HPDE6-E6E7 (cell line): ENCODE measurements around the gene KRTAP21-2.
"Not testable (repeated sequence)": the region's sequence is repeated elsewhere in the genome, so short reads cannot be mapped to it uniquely, and the experiment has no call there.

ENCODE experiments used
- DNase-seq: peaks from one replicate; pipeline ENCODE4 v3.0.0; 2011; ENCODE audit warnings: missing footprints; ENCODE audit errors: extremely low spot score

Gene KRTAP21-2

DNA sequence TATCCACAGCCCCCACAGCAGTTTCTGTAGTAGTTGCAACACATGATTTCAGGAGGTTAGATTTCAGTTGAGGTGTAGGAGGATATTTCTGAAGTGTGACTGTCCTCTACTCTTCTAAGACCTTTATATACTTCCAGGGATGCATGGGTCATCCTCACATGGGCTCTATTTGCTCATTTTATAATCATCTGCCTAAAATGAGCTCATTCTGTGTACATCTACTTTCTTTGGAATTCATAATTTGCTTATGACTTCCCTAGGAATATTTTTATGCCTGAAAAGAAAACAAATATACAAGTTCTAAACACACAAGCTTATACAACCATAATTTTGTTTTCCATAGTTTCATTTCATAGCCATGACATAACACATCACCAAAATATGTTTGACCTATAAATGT, at the start of gene KRTAP21-2:
Gene KRTAP21-2, minus strand, starts transcription at position 101 of the 400 bp plus-strand sequence. Its CDS starts 57 bp downstream, at position 44.
- DNase-seq, result no peak

DNA sequence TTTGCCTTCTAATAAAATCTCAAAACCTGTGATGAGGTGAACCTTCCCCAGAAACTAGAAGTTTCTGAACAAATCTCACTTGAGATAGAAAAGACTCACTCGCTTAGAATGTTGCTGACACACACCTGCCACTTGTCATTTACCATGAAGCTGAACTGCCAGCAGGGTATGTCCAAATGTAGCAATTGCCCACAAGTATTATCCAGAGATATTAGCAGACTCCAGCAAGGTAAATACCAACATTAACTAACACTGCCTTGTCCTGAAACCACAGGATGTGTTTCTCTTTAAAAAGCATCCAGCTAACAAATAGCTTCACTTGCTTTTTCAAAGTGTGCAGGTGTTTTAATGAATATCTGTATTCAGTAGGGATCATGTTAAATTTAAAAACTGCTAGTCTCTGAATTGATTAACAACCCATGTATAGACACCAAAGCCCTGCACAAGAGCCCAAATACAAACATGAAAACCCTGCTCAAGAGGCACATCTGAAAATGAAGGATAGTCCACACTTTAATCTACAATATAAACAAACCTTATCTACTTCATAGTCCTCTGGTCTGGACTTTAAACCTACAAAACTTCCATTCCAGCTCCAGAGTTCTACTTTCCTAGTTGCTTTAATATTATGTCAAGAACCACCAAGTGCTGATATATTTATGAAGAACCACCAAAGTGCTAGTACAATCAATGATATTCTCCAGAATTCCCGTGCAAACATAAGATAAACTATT, 46.7 kb upstream of the KRTAP21-2 start:
- DNase-seq, result no peak

DNA sequence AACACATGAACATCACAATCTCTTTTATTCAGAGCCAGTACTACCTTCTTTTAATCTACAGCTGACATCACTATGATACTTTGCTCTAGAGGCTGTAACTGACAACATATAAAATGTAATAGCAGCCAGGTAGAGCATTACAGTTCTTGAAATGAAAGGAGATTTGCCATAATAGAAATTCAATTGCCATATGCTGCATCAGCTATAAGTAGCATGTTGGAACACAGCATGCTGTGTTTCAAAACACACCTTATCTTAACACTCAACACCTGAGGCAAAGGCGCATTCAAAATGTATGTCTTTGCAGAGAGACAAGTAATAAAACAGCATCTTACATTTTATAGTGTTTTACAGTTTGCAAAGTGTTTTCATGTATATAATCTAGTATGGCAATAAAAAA, 32.2 kb upstream of the KRTAP21-2 start:
- no peak for DNase-seq

DNA sequence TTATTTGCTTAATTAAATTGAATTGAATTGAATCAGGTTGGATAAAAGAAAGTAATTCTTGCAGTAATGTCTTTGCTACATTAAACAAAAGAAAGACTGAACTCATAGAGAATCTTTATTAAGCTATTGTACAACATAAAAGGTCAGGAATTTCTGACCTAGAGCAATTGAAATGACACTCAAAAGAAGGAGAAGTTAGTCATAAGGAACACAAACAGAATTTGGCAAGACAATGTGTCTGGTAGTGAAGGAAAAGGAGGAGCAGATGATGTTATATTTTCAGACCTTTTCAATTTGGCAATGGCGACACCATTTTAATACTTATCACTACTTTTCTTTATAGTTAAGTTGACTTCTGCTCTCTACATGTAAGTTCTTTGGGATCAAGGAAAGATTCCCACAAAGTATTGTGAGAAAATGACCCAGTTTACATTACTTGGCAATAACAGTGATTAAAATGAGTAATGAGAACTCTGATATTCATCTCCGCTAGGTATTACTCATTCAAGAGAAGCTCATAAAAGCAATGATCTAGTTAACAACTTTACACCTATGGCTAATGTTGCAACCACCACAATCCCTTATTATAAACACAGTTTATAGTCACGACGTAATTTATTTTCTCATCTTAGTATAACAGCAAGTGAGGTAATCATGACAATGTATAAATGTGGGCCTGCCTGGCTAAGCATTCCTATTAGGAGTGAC, 22.8 kb upstream of the KRTAP21-2 start:
- no peak for DNase-seq

DNA sequence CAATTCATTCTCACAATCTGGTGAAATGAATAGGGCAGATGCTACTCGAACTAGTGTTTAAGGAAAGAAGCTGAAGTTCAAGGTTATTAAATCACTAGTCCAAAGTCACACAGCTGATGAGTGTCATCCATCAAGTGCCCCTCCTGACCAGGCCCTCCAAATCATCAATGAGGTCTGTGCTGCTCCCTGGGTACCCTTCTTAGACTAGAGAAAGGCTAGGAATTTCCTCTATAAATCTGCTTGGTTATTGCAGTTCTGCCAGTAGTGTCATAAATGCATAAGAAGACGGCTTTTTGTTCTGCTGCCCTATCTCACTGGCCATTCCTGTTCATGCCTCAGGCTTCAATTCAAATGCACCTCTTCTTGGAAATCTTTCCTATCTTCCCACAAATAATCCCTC, 13.7 kb upstream of the KRTAP21-2 start:
- no peak for DNase-seq

DNA sequence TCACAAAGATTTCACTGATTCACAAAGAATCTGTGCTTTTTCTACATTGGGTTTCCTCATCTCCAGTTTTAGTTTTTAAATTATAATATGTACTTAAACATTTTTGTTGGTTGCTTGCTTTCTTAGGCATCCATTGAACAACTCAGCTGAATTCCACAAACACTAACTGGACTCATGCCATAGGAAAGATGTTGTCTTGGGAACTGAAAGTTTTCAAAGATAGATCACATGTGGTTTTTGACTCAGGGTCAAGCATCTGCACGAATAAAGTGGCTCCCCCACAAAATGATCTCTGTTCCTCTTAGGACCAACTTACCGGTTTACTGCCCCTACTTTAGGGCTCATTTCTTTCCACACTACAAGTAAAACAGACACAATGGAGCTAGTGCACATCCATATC, 11.2 kb upstream of the KRTAP21-2 start:
- DNase-seq, result no peak

DNA sequence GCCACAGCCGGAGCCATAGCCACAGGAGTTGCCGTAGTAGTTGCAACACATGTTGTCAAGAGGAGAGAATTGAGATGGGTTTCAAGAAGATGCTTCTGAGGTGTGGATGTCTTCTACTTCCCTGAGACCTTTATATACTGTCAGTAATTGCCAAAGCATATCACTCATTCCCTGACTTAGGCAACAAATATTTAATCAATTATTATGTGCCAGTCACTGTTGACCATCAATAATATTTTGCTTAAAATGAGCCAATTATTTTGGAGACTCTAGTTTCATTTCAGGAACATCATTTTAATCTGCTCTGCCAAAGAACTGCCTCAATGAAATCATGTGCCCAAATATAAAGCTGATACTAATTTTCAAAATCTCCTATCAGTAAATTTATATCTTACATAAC, 8.3 kb upstream of the KRTAP21-2 start, which contains the start of gene KRTAP21-1:
Gene KRTAP21-1, minus strand, starts transcription at position 101 of the 400 bp plus-strand sequence. Its CDS starts 50 bp downstream, at position 51.
- not testable (repeated sequence) for DNase-seq

DNA sequence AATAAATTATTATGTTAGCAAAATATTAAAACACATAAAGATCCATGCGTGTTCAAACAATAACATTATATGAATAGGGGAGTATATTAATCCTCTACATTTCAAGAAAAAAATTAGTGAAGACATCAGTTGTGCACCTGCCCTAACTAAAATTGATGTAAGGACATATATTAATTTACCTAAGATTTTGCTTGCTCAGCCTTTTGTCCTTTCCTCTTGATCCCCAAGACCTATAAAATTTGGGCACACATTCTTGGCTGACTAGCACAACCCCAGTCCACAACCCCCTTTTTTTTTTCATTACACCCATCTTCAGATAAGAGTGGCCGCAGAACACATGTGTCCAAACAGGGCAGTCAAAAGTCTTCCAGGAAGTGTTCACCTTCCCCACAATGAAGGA, 6.6 kb downstream of the KRTAP21-2 start:
- no peak for DNase-seq

DNA sequence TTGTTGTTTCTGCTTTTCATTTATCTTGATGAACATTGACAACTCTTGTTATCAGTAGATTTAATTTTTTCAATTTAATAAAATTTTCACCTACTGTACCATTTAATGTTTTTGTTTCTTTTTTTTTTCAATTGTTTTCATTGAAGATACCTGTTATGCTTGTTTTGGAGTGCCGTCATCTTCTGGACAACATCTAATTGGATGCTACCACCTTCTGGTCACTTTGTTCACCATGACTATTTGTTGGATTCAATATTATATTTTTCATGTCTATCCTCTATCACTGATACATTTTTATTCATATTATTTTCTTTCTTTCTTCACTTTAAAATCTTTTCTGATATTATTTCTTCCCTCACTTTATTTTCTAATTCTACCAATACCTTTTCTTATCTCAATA, 14.0 kb downstream of the KRTAP21-2 start:
- no peak for DNase-seq

DNA sequence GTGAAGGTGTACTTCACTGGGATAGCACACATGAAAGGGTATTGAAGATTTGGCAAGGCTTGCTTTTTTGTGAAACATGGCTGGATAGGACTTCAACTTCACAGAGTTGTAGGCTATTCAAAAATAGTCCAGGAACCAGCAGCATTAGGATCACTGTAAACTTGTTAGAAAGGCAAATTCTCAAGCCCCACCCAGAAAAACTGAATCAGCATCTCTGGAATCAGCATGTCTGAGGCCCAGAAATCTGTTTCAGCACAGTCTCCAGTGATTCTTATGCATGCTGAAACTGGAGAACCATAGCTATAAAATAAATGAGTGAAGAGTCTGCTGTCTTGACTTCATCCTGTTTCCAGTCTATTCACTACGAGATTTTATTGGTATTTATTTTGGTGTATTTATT, 20.3 kb downstream of the KRTAP21-2 start:
- no peak for DNase-seq

DNA sequence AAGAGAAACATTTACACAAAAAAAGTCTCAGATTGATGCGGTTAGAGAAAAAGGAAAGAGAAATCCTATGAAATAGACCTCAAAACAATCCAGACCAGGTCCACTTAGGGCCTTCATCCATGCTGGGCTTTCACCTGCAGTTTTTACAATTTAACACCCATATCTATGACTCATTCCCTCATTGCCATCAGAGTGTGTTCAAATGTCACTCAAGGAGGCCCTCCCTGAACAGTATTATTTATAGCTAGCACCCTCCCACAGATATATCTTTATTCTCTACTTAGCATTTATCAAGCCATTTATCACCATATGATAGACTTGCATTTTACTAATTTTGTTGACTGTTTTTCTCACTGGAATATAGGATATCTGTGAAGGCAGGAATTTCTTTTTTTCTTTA, 27.7 kb downstream of the KRTAP21-2 start:
- DNase-seq, result no peak

DNA sequence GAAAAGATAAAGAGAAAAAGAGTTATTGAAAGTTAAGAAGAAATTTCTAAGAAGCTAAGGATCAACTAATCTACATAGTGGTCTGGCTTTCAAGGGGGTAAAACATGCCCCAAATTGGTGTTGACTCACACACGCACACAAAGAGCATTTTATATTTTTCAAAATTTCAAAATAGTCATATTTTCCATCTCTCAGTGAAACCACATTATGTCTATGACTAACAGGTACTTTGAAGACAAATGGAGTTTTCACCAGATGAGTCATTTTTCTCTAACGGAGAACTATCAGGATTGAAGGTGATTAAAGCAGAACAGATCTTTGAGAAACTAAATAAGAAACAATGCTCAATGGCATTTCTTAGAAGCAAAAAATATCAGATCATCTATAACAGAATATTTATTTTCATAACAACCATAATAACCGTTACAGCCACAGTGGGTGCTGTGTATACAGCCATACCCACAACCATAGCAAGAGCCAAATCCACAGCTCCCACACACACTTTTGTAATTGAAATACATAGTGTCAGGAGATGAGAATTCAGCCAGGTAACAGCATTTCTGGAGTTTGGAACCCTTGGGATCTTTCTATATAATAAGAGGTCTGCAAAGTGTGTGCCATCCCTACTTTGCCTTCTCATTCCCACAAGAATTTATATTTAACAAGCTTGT, 28.7 kb downstream of the KRTAP21-2 start, which contains the start of gene KRTAP21-3:
Gene KRTAP21-3, minus strand, starts transcription at position 539 of the 671 bp plus-strand sequence. Its CDS starts 18 bp downstream, at position 521.
- DNase-seq, result no peak

DNA sequence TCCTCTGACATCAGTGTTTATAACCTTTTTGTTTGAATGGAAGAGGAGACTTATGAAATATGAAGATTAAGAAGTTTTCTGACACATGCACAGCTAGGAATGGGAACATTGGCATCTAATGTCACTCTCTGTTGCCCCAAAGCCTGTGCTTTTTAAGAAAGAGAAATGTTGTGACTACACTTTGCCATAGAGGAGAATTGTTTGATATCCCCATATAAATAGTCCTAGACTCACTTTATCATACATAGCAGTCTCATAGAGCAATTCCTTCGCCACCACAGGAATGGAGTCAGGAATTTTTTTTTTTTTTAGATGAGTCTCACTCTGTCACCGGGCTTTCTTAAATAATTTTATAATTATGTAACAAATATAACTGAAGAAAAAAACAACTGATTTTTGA, 30.0 kb downstream of the KRTAP21-2 start:
- no peak for DNase-seq

DNA sequence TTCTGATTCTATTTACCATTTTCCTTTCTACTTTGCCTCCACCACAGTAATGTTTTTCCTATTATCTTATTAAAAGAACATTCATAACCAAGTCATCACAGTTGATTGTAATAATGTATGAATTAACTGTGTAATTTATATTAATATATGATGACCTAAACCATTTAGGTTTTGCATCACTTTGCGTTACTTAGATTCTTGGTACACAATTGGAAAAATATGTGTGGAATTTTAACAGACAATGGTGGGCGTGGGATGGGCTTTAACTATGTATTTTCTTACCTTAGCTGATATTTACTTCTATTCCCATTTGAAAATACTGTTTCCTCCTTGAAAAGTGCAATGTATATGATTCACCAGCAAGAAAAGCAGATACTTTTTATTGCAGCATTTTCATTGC, 32.1 kb downstream of the KRTAP21-2 start:
- DNase-seq, result no peak

DNA sequence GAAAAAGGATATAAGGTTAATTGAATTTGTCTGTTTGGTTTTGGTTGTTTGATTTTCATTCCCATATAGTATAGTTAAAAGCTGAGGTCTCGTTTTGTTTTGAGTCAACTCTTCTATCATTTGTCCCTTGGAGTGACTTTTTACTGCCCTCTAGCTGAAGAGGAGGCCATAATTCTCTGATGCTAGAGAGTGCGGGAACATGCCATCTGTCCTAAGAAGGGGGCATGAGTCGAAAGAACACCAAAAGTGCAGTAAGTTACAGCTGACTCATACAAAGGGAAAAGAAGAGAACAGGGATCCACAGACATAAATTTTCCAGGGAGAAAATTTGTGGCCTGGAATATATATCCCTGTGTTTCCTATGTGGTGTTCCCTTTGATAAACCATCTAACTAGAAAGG, 32.6 kb downstream of the KRTAP21-2 start:
- DNase-seq, result no peak

DNA sequence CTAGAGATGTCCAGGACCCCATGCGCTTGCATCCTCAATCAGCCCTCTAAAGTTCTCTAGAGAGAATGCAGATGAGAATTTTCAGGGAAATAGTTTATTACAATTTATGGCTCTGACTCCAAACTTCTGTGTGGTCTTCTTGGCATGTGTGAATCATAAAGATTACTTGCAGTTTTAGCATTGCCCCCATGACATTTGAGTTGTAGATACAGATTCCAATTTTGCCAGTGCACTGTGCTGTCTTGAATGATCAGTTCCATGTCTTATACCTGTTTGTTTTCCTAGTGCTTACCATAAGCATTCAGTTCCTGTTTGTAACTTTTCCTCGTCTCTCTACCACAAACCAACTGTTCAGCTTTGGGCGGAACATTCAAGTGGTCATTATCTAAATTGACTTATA, 33.3 kb downstream of the KRTAP21-2 start:
- no peak for DNase-seq

DNA sequence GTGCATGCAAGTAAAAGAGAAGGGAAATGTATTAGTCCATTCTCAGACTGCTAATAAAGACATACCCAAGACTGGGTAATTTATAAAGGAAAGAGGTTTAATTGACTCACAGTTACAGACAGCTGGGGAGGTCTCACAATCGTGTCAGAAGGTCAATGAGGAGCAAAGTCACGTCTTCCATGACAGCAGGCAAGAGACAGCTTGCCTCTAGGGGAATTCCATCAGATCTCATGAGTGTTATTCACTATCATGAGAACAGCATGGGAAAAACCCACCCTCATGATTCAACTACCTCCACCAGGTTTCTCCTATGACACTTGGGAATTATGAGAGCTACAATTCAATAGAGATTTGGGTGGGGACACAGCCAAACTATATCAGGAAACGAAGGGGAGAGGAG, 36.6 kb downstream of the KRTAP21-2 start:
- no peak for DNase-seq

DNA sequence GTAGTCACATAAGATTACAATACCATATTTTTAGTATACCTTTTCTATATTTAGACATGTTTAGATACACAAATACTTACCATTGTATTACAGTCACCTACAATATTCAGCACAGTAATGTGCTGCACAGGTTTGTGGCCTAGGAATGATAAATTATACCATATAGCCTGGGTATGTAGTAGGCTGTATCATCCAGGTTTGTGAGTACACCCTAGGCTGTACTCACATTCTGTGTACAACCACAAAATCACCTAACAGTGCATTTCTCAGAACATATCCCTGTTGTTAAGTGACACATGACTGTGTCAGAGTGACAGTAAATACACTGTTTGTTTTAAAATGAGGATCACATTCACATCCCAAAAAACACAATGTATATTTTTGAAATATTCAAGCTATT, 39.6 kb downstream of the KRTAP21-2 start:
- no peak for DNase-seq
